GM12878 (cell line): ENCODE data around the gene KIAA1671. TPM values are rescaled to one million over a fixed set of nuclear protein-coding genes. Genes with fewer than 3 reads are reported as not detected.

Experiments
- ATAC-seq: fragments of 200-7000 bp; cut with Tn5 transposase; 3 replicates; pipeline ENCODE4 v1.9.1; 2020; ENCODE audit warnings: mild to moderate bottlenecking, moderate library complexity
- BruUV-seq: library from RNA; stranded (reverse); fragments of 400-500 nt; replicated peaks from 2 replicates; lab custom pipeline; 2021; lab: Mats Ljungman, UMichigan
- CTCF ChIA-PET: fragments of 300-600 bp; sonication (Branson Sonifier 250); formaldehyde crosslinking; extraction: SDS; loops from one replicate; lab custom pipeline; 2021; ENCODE audit warnings: inconsistent platforms; lab: Yijun Ruan, JAX
- POLR2A ChIA-PET: fragments of 350-600 bp; formaldehyde crosslinking; extraction: SDS; loops from one replicate; lab custom pipeline; 2021; ENCODE audit warnings: inconsistent platforms; lab: Charles Lee
- RAD21 ChIA-PET: fragments of 300-600 bp; sonication (Branson Sonifier 250); formaldehyde crosslinking; loops from one replicate; lab custom pipeline; 2023; ENCODE audit warnings: antibody characterized with exemption; ENCODE audit not compliant: unreplicated experiment; lab: Charles Lee
- SMC1A ChIA-PET: fragments of 300-600 bp; sonication (Branson Sonifier 250); formaldehyde crosslinking; loops from one replicate; lab custom pipeline; 2023; ENCODE audit not compliant: unreplicated experiment, uncharacterized antibody; lab: Charles Lee
- DNase-seq: peaks from one replicate; pipeline ENCODE4 v3.0.0-alpha.2; 2011; ENCODE audit warnings: low read depth, low spot score
- FAIRE-seq: peaks from 3 replicates; lab custom pipeline; 2011; peaks lifted over from hg19 to GRCh38; lab: Jason Lieb, UNC
- H2AFZ ChIP-seq: 2 replicates; pipeline ENCODE4 v1.6.0; 2011; ENCODE audit warnings: low read depth, low read length, control low read depth; ENCODE audit not compliant: control insufficient read depth
- H3K27ac ChIP-seq: 2 replicates; pipeline ENCODE4 v1.5.1; 2011; ENCODE audit warnings: control low read depth; ENCODE audit not compliant: control insufficient read depth, insufficient read depth
- H3K27me3 ChIP-seq, 2 experiments: replicated peaks in 1 of 2; 2 replicates each; pipeline versions ENCODE4 v1.6.0 to v1.6.1; 2011; ENCODE audit warnings: low read length in 1 of 2; ENCODE audit not compliant: control insufficient read depth in 2 of 2, insufficient read depth in 2 of 2
- H3K36me3 ChIP-seq, 2 experiments: 2 replicates each; pipeline ENCODE4 v1.5.1; 2011; ENCODE audit warnings: low read length in 1 of 2; ENCODE audit not compliant: control insufficient read depth in 2 of 2, insufficient read depth in 2 of 2
- H3K4me1 ChIP-seq: 2 replicates; pipeline ENCODE4 v1.6.1; 2011; ENCODE audit warnings: mild to moderate bottlenecking, low read length, moderate library complexity, mixed read lengths; ENCODE audit not compliant: control insufficient read depth, insufficient read depth
- H3K4me2 ChIP-seq: 2 replicates; pipeline ENCODE4 v1.6.0; 2011; ENCODE audit warnings: control low read depth; ENCODE audit not compliant: control insufficient read depth, insufficient read depth
- H3K4me3 ChIP-seq: fragments of 200-600 bp; sonication (generic); 2 replicates; pipeline ENCODE4 v1.5.1; 2016
- H3K79me2 ChIP-seq: 2 replicates; pipeline ENCODE4 v1.6.0; 2011; ENCODE audit warnings: low read length; ENCODE audit not compliant: control insufficient read depth, insufficient read depth
- H3K9ac ChIP-seq: 2 replicates; pipeline ENCODE4 v1.8.0; 2011; ENCODE audit warnings: low read length, control low read depth, mixed read lengths; ENCODE audit not compliant: control insufficient read depth, insufficient read depth
- H3K9me3 ChIP-seq: replicated peaks from 3 replicates; pipeline ENCODE4 v1.5.1; 2011; ENCODE audit warnings: mild to moderate bottlenecking, low read length; ENCODE audit not compliant: control insufficient read depth, insufficient read depth
- H4K20me1 ChIP-seq: 2 replicates; pipeline ENCODE4 v1.6.0; 2011; ENCODE audit not compliant: control insufficient read depth, insufficient read depth
- WGBS: methylation state at CpG from one replicate; pipeline ENCODE4 v1.1.6; 2016; ENCODE audit warnings: low lambda C conversion rate; ENCODE audit not compliant: insufficient replicate concordance, insufficient coverage; ENCODE audit errors: missing lambda C conversion rate; 5-methylcytosine and 5-hydroxymethylcytosine counted together
- in situ Hi-C: fragments of 300-500 bp; cut with MboI; formaldehyde crosslinking; loops from 9 replicates; pipeline ENCODE4 v1.14.3; 2018; ENCODE audit warnings: mixed read lengths
- intact Hi-C: fragments of 100-400 bp; cut with micrococcal nuclease; formaldehyde crosslinking; loops from one replicate; pipeline ENCODE4 v1.14.2; 2022; ENCODE audit not compliant: unreplicated experiment
- polyA plus RNA-seq, 11 experiments: library from polyadenylated mRNA; depleted of rRNA in 4 of 11; unstranded in 6 of 11; stranded (reverse) in 5 of 11; fragments of >200 nt; fragmentation: Nextera tagmentation in 4 of 11; fragmentation: Illumina TruSeq in 1 of 11; extraction: Ambion mirVana in 4 of 11; extraction: Trizol in 1 of 11; gene quantifications; 1 replicate in 1 of 11; 2 replicates in 10 of 11; pipeline versions ENCODE4 v1.2.1 to v1.2.3, GENCODE V29; 2011 to 2016; ENCODE audit warnings: inconsistent platforms in 2 of 11, missing spikeins in 2 of 11, low read depth in 1 of 11
- total RNA-seq, 4 experiments: library from RNA; depleted of rRNA in 3 of 4; stranded (reverse); fragments of >200 nt in 3 of 4; fragmentation: Illumina TruSeq in 1 of 4; extraction: Trizol in 1 of 4; gene quantifications; 2 replicates each; pipeline versions ENCODE4 v1.2.1 to v1.2.3, GENCODE V29; 2013 to 2021
- TF ChIP-seq, protein P1 (sequence below): fragments of 150-350 bp; IDR thresholded peaks from 2 replicates; pipeline ENCODE4 v1.6.1; 2016; ENCODE audit warnings: low read depth, low read length
- TF ChIP-seq, protein P2 (sequence below): IDR thresholded peaks from 2 replicates; pipeline ENCODE4 v1.6.1; 2011; ENCODE audit warnings: low read depth, mild to moderate bottlenecking, low read length, moderate library complexity, borderline replicate concordance; ENCODE audit errors: extremely low read depth

KIAA1671 gene
- total and polyA plus RNA-seq, 10 of the 15 experiments (the other 5 are each of a cell fraction or from before 2014, with no cell fraction given), result 0.05 to 2.7 (median 0.33) TPM

DNA sequence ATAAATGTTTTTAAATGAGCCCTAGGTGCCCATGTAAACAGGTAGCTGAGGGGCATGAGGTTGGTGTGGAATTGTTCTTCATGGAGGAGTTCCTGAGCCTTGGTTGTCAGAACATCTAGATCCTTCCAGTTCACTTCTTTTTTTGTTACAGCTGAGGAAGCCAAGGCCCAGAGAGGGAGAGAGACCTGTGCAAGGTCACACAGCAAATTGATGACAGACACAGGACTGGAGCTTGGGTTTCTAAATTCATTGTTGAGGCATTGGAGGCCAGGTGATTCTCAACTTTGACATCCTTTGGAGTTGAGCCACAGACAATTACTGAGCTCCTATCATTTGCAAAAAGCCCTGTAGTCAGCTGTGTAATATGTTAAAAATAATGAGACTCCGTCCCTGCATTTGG, 174.0 kb downstream of the KIAA1671 start:
- RAD21 ChIA-PET, result interaction anchor here (1.3 kb wide), 1 partner anchor 45 kb away, joined by 5 read pairs; no protein-coding TSS in a partner anchor

More for the DNA sequence above, 174.0 kb downstream of the KIAA1671 start:
- in situ Hi-C loops (no loop called here), intact Hi-C loops (no loop called here)
- WGBS, result 0% methylated on average over 1 of the region's 1 CpG
- ChIA-PET CTCF (interaction anchor here (1.6 to 8.9 kb wide), 2 partner anchors 15 to 47 kb away, joined by 5 to 44 read pairs; no protein-coding TSS in a partner anchor), POLR2A (interaction anchor here (1.2 kb wide), 1 partner anchor 9 kb away, joined by 3 read pairs; no protein-coding TSS in a partner anchor), SMC1A (interaction anchor here (1.6 kb wide), 1 partner anchor 15 kb away, joined by 4 read pairs; no protein-coding TSS in a partner anchor)
- Histone ChIP-seq H3K27ac (no peak overlapping the region), H4K20me1 (no peaks in the 10 kb centered on the region), H3K4me3 (no peak overlapping the region), H3K9ac (no peak overlapping the region), H3K27me3 (no peaks in the 10 kb centered on the region; a peak in 1 of 4 replicates), H3K9me3 (no peaks in the 10 kb centered on the region; the same call in 2 of the 3 replicates), H3K79me2 (no peaks in the 10 kb centered on the region), H2AFZ (no peak overlapping the region), H3K4me2 (no peak overlapping the region), H3K4me1 (no peaks in the 10 kb centered on the region), H3K36me3 (no peaks in the 10 kb centered on the region)
- no TSS peak for BruUV-seq
- DNase-seq, result no peak
- no peak for ATAC-seq
- TF ChIP-seq, protein P1, sequence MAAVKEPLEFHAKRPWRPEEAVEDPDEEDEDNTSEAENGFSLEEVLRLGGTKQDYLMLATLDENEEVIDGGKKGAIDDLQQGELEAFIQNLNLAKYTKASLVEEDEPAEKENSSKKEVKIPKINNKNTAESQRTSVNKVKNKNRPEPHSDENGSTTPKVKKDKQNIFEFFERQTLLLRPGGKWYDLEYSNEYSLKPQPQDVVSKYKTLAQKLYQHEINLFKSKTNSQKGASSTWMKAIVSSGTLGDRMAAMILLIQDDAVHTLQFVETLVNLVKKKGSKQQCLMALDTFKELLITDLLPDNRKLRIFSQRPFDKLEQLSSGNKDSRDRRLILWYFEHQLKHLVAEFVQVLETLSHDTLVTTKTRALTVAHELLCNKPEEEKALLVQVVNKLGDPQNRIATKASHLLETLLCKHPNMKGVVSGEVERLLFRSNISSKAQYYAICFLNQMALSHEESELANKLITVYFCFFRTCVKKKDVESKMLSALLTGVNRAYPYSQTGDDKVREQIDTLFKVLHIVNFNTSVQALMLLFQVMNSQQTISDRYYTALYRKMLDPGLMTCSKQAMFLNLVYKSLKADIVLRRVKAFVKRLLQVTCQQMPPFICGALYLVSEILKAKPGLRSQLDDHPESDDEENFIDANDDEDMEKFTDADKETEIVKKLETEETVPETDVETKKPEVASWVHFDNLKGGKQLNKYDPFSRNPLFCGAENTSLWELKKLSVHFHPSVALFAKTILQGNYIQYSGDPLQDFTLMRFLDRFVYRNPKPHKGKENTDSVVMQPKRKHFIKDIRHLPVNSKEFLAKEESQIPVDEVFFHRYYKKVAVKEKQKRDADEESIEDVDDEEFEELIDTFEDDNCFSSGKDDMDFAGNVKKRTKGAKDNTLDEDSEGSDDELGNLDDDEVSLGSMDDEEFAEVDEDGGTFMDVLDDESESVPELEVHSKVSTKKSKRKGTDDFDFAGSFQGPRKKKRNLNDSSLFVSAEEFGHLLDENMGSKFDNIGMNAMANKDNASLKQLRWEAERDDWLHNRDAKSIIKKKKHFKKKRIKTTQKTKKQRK, result no peak
- TF ChIP-seq, protein P2, sequence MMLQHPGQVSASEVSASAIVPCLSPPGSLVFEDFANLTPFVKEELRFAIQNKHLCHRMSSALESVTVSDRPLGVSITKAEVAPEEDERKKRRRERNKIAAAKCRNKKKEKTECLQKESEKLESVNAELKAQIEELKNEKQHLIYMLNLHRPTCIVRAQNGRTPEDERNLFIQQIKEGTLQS, result no peak
- no peak for FAIRE-seq
